Breast epithelium (tissue), 4 donors: ENCODE data around the gene ALOX15B. TPM values are rescaled to one million over a fixed set of nuclear protein-coding genes. Genes with fewer than 3 reads are reported as not detected.
A peak's percentile ranks its signal among the peaks of the same experiment; 100 is the strongest.

Experiments used
- DNase-seq, 2 donors: peaks; one replicate each; pipeline ENCODE4 v3.0.0-alpha.2; 2019; ENCODE audit warnings: low spot score in 2 of 2
- H3K27ac ChIP-seq, 2 donors: fragments of 200-600 bp; sonication (generic) in 1 of 2; one replicate each; pipeline ENCODE4 v1.5.1; 2016 to 2019; ENCODE audit warnings: mild to moderate bottlenecking in 1 of 2
- H3K27me3 ChIP-seq, 2 donors: fragments of 200-600 bp; sonication (generic) in 1 of 2; one replicate each; pipeline versions ENCODE4 v1.5.1 to v1.6.0; 2017 to 2019; ENCODE audit warnings: control low read depth in 1 of 2, mild to moderate bottlenecking in 1 of 2
- H3K36me3 ChIP-seq: fragments of 200-600 bp; one replicate; pipeline ENCODE4 v1.5.1; 2019
- H3K4me1 ChIP-seq, 2 donors: fragments of 200-600 bp; sonication (generic); one replicate each; pipeline ENCODE4 v1.5.1; 2016 to 2019; ENCODE audit warnings: control low read depth in 1 of 2
- H3K4me3 ChIP-seq, 3 donors: fragments of 200-600 bp; sonication (generic); 1 replicate in 2 of 3; 2 replicates in 1 of 3; pipeline ENCODE4 v1.5.1; 2016 to 2019; ENCODE audit warnings: mild to moderate bottlenecking in 3 of 3, moderate library complexity in 2 of 3
- H3K9me3 ChIP-seq, 2 donors: fragments of 200-600 bp; sonication (generic) in 1 of 2; one replicate each; pipeline ENCODE4 v1.5.1; 2016 to 2019; ENCODE audit warnings: control low read depth in 1 of 2
- CTCF ChIP-seq, 3 donors: fragments of 450-650 bp; IDR thresholded peaks; one replicate each; pipeline ENCODE4 v1.5.1; 2016 to 2017; ENCODE audit warnings: antibody characterized with exemption in 3 of 3, mild to moderate bottlenecking in 3 of 3, moderate library complexity in 3 of 3
- POLR2A ChIP-seq: fragments of 450-650 bp; IDR thresholded peaks from one replicate; pipeline ENCODE4 v1.6.1; 2016; ENCODE audit warnings: antibody characterized with exemption, mild to moderate bottlenecking, moderate library complexity
- POLR2AphosphoS5 ChIP-seq, 3 donors: sonication (generic); formaldehyde crosslinking; IDR thresholded peaks; one replicate each; pipeline ENCODE4 v1.6.1; 2017; ENCODE audit warnings: antibody characterized with exemption in 3 of 3
- intact Hi-C: fragments of 100-400 bp; cut with DNase I; formaldehyde crosslinking; loops from one replicate; pipeline ENCODE4 v1.15.1; 2023; ENCODE audit warnings: low total_unique reads
- total RNA-seq, 3 donors: library from RNA; depleted of rRNA; stranded (reverse); fragments of >200 nt; gene quantifications; one replicate each; pipeline ENCODE4 v1.1.0, GENCODE V29; 2016

ALOX15B gene
- total RNA-seq, 3 donors from 2014 or later, result 3.3 to 38.3 (median 12.3) TPM

- H3K9me3 ChIP-seq, result no peaks in the 10 kb centered on the region
- no peak overlapping the region for H3K4me3 ChIP-seq
- no peak for DNase-seq
- no peaks in the 10 kb centered on the region for H3K36me3 ChIP-seq
- no peaks in the 10 kb centered on the region for H3K27me3 ChIP-seq
- no peak for TF ChIP-seq POLR2A
- no peak overlapping the region for H3K27ac ChIP-seq
- intact Hi-C loops, result no loop called here
- no peaks in the 10 kb centered on the region for H3K4me1 ChIP-seq
These were observed 8.9 kb downstream of the ALOX15B start for GRCh38 chr17:8047769-8048110.

GRCh38 chr17:8048236-8048635, 9.4 kb downstream of the ALOX15B start:
- peak in 1 of 2 donors; percentile 40 for DNase-seq
- TF ChIP-seq POLR2A (no peak), CTCF (IDR thresholded peaks at IDR 0.05) (no peak), POLR2AphosphoS5 (IDR thresholded peaks at IDR 0.05) (no peak)
- Histone ChIP-seq H3K27me3 (no peaks in the 10 kb centered on the region), H3K9me3 (no peaks in the 10 kb centered on the region), H3K36me3 (no peaks in the 10 kb centered on the region), H3K4me3 (no peak overlapping the region), H3K27ac (no peak overlapping the region), H3K4me1 (no peaks in the 10 kb centered on the region)
- intact Hi-C loops, result no loop called here

GRCh38 chr17:8048736-8049135, 9.9 kb downstream of the ALOX15B start:
- Histone ChIP-seq H3K4me3 (no peak overlapping the region), H3K4me1 (no peaks in the 10 kb centered on the region), H3K9me3 (no peaks in the 10 kb centered on the region), H3K27ac (no peak overlapping the region), H3K36me3 (no peaks in the 10 kb centered on the region), H3K27me3 (no peaks in the 10 kb centered on the region)
- TF ChIP-seq CTCF (IDR thresholded peaks at IDR 0.05) (no peak), POLR2AphosphoS5 (IDR thresholded peaks at IDR 0.05) (no peak), POLR2A (no peak)
- intact Hi-C loops, result no loop called here
- DNase-seq, result peak in 1 of 2 donors; percentile 33

GRCh38 chr17:8051831-8052230, 13.0 kb downstream of the ALOX15B start:
- H3K36me3 ChIP-seq, result no peaks in the 10 kb centered on the region
- no peaks in the 10 kb centered on the region for H3K9me3 ChIP-seq
- intact Hi-C loops, result no loop called here
- TF ChIP-seq POLR2AphosphoS5 (IDR thresholded peaks at IDR 0.05), result no peak
- TF ChIP-seq POLR2A, result no peak
- TF ChIP-seq CTCF (IDR thresholded peaks at IDR 0.05), result no peak
- H3K4me1 ChIP-seq, result no peaks in the 10 kb centered on the region
- no peak for DNase-seq
- H3K27me3 ChIP-seq, result no peaks in the 10 kb centered on the region
- no peak overlapping the region for H3K27ac ChIP-seq
- no peak overlapping the region for H3K4me3 ChIP-seq

- Histone ChIP-seq H3K27ac (no peak overlapping the region), H3K27me3 (no peaks in the 10 kb centered on the region), H3K4me3 (no peak overlapping the region), H3K4me1 (no peaks in the 10 kb centered on the region), H3K36me3 (no peaks in the 10 kb centered on the region), H3K9me3 (no peaks in the 10 kb centered on the region)
- TF ChIP-seq POLR2AphosphoS5 (IDR thresholded peaks at IDR 0.05), result no peak
- no peak for TF ChIP-seq CTCF (IDR thresholded peaks at IDR 0.05)
- no peak for TF ChIP-seq POLR2A
- no peak for DNase-seq
- intact Hi-C loops, result no loop called here
These were observed 13.7 kb downstream of the ALOX15B start for GRCh38 chr17:8052256-8053252.
